ENCODE results near the gene WNT8A. TPM values are rescaled to one million over a fixed set of nuclear protein-coding genes. Genes with fewer than 3 reads are reported as not detected.

The WNT8A gene
- total RNA-seq, 4 donors from 2014 or later: not detected

GRCh38 chr5:138054206-138054605, 29.6 kb upstream of the WNT8A start:
- Histone ChIP-seq H3K4me3 (no peak overlapping the region), H3K36me3 (no peaks in the 10 kb centered on the region), H3K4me1 (peaks cover 0 to 4% (median 0%) of the 10 kb centered on the region in 4 donors), H3K27me3 (peaks cover 4% of the 10 kb centered on the region), H3K27ac (no peak overlapping the region), H3K9me3 (no peaks in the 10 kb centered on the region)
- intact Hi-C loops (cut with DNase I; ENCODE audit: low total_unique reads): no loop called here
- in situ Hi-C loops (cut with MboI; ENCODE audit: low pct_ligation_motif_present in 1 of 4, low pct_unique_long_range_greater_than_20kb in 1 of 4, low sequenced_read_pairs in 3 of 4): loop anchor here in 1 of 4 donors (25.0 kb wide), 1 partner anchor 267 kb away; no protein-coding TSS in a partner anchor
- 34 to 40% methylated on average over 3 of the region's 3 CpGs for WGBS, 2 donors (ENCODE audit: low coverage in 1 of 2)
- no peak for TF ChIP-seq POLR2AphosphoS5 (IDR thresholded peaks at IDR 0.05)
- TF ChIP-seq EP300 (IDR thresholded peaks at IDR 0.05; ENCODE audit: low read depth): no peak
- no peak for DNase-seq

GRCh38 chr5:138054847-138055558, 28.8 kb upstream of the WNT8A start:
- no peak for DNase-seq
- intact Hi-C loops (cut with DNase I; ENCODE audit: low total_unique reads): no loop called here
- no peak overlapping the region for H3K27ac ChIP-seq
- H3K36me3 ChIP-seq: no peaks in the 10 kb centered on the region
- H3K27me3 ChIP-seq: peaks cover 4% of the 10 kb centered on the region
- H3K4me1 ChIP-seq: peaks cover 0 to 4% (median 0%) of the 10 kb centered on the region in 4 donors
- no peaks in the 10 kb centered on the region for H3K9me3 ChIP-seq
- 48 to 53% methylated on average over 13 of the region's 13 CpGs for WGBS, 2 donors (ENCODE audit: low coverage in 1 of 2)
- TF ChIP-seq, protein P1, sequence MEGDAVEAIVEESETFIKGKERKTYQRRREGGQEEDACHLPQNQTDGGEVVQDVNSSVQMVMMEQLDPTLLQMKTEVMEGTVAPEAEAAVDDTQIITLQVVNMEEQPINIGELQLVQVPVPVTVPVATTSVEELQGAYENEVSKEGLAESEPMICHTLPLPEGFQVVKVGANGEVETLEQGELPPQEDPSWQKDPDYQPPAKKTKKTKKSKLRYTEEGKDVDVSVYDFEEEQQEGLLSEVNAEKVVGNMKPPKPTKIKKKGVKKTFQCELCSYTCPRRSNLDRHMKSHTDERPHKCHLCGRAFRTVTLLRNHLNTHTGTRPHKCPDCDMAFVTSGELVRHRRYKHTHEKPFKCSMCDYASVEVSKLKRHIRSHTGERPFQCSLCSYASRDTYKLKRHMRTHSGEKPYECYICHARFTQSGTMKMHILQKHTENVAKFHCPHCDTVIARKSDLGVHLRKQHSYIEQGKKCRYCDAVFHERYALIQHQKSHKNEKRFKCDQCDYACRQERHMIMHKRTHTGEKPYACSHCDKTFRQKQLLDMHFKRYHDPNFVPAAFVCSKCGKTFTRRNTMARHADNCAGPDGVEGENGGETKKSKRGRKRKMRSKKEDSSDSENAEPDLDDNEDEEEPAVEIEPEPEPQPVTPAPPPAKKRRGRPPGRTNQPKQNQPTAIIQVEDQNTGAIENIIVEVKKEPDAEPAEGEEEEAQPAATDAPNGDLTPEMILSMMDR (IDR thresholded peaks at IDR 0.05): no peak
- TF ChIP-seq EP300 (IDR thresholded peaks at IDR 0.05; ENCODE audit: low read depth): no peak
- no peak for TF ChIP-seq POLR2AphosphoS5 (IDR thresholded peaks at IDR 0.05)
- no peak for TF ChIP-seq POLR2A (IDR thresholded peaks at IDR 0.05)
- no peak overlapping the region for H3K4me3 ChIP-seq
- in situ Hi-C loops (cut with MboI; ENCODE audit: low pct_ligation_motif_present in 1 of 4, low pct_unique_long_range_greater_than_20kb in 1 of 4, low sequenced_read_pairs in 3 of 4): loop anchor here in 1 of 4 donors (25.0 kb wide), 1 partner anchor 268 kb away; no protein-coding TSS in a partner anchor

DNA sequence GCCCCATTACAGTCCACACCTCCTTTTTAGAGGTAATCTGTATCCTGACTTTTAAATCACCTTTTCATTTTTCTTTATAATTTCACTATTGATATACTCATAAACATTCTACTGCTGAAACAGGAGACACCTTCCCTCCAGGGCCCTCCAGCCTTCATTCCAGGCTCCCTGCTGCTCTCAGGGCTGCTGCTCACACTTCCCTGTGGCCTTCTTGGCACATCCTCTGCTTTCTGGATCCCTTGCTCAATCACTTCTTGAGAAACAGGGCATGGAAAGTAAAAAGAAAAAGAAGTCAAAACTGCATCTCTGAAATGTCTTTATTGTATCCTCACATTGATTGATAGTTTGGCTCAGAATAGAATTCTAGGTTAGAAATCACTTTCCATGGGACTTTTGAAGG, 19.3 kb upstream of the WNT8A start:
- Histone ChIP-seq H3K9me3 (no peaks in the 10 kb centered on the region), H3K4me1 (no peaks in the 10 kb centered on the region), H3K36me3 (no peaks in the 10 kb centered on the region), H3K27ac (no peak overlapping the region), H3K27me3 (no peaks in the 10 kb centered on the region), H3K4me3 (no peak overlapping the region)
- in situ Hi-C loops (cut with MboI; ENCODE audit: low pct_ligation_motif_present in 1 of 4, low pct_unique_long_range_greater_than_20kb in 1 of 4, low sequenced_read_pairs in 3 of 4) (loop anchor here in 1 of 4 donors (25.0 kb wide), 1 partner anchor 277 kb away; no protein-coding TSS in a partner anchor), intact Hi-C loops (cut with DNase I; ENCODE audit: low total_unique reads) (no loop called here)
- no peak for DNase-seq
- TF ChIP-seq, protein P1 (IDR thresholded peaks at IDR 0.05): no peak
- TF ChIP-seq EP300 (IDR thresholded peaks at IDR 0.05; ENCODE audit: low read depth) (no peak), POLR2A (IDR thresholded peaks at IDR 0.05) (no peak), POLR2AphosphoS5 (IDR thresholded peaks at IDR 0.05) (no peak)

DNA sequence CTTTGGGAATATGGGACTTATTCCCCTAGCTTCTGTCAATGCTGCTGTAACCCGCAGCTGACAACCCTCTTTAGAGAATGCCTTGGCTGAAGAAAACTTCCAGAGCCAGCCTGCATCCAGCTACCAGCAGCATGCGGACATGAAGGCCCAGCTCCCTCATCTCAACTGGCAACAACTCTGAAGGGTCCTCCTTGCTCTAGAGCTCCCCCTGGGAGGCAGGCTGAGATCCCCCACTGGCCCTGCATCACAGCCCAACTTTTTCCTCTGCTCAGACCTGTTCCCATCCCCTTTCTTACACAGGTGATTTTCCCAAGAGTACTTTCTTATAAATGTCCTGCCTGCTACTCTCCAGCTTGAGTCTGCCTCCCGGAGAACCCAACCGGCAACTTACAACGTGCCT, 18.7 kb upstream of the WNT8A start:
- no peak for TF ChIP-seq EP300 (IDR thresholded peaks at IDR 0.05; ENCODE audit: low read depth)
- TF ChIP-seq, protein P1 (IDR thresholded peaks at IDR 0.05): no peak
- no peak for TF ChIP-seq POLR2AphosphoS5 (IDR thresholded peaks at IDR 0.05)
- TF ChIP-seq POLR2A (IDR thresholded peaks at IDR 0.05): no peak
- no peaks in the 10 kb centered on the region for H3K27me3 ChIP-seq
- intact Hi-C loops (cut with DNase I; ENCODE audit: low total_unique reads) (no loop called here), in situ Hi-C loops (cut with MboI; ENCODE audit: low pct_ligation_motif_present in 1 of 4, low pct_unique_long_range_greater_than_20kb in 1 of 4, low sequenced_read_pairs in 3 of 4) (loop anchor here in 1 of 4 donors (25.0 kb wide), 1 partner anchor 278 kb away; no protein-coding TSS in a partner anchor)
- no peak overlapping the region for H3K27ac ChIP-seq
- WGBS, 2 donors (ENCODE audit: low coverage in 1 of 2): 83% methylated on average over 5 of the region's 5 CpGs; no CpG with 5 or more reads in 1 of the 2 donors
- DNase-seq: no peak
- H3K9me3 ChIP-seq: no peaks in the 10 kb centered on the region
- H3K4me1 ChIP-seq: no peaks in the 10 kb centered on the region
- no peak overlapping the region for H3K4me3 ChIP-seq
- H3K36me3 ChIP-seq: no peaks in the 10 kb centered on the region

Measured in transverse colon (tissue), 4 donors.